Islet precursor cell (in vitro differentiated cells): ENCODE data around the gene CD2.

Experiments
- DNase-seq: peaks from one replicate; pipeline ENCODE4 v3.0.0-alpha.2; 2018

Gene CD2

GRCh38 chr1:116732726-116733125, 21.5 kb upstream of the CD2 start:
- DNase-seq, result no peak

- no peak for DNase-seq
These were observed 20.5 kb upstream of the CD2 start for GRCh38 chr1:116733476-116734365.

- no peak for DNase-seq
These were observed 19.0 kb upstream of the CD2 start for GRCh38 chr1:116735246-116735645.

GRCh38 chr1:116737020-116737854, 17.0 kb upstream of the CD2 start:
- DNase-seq, result peak; percentile 79

GRCh38 chr1:116737855-116738321, 16.3 kb upstream of the CD2 start:
- DNase-seq, result no peak

GRCh38 chr1:116738673-116739370, 15.4 kb upstream of the CD2 start:
- no peak for DNase-seq

GRCh38 chr1:116739371-116740012, 14.7 kb upstream of the CD2 start:
- no peak for DNase-seq

GRCh38 chr1:116740296-116740695, 13.9 kb upstream of the CD2 start:
- no peak for DNase-seq

- no peak for DNase-seq
These were observed 13.5 kb upstream of the CD2 start for GRCh38 chr1:116740746-116741145.

- DNase-seq, result no peak
These were observed 12.2 kb upstream of the CD2 start for GRCh38 chr1:116741836-116742565.

- DNase-seq, result no peak
These were observed 10.7 kb upstream of the CD2 start for GRCh38 chr1:116743535-116743934.

- no peak for DNase-seq
These were observed 6.0 kb upstream of the CD2 start for GRCh38 chr1:116748272-116748671.

- no peak for DNase-seq
These were observed 3.1 kb upstream of the CD2 start for GRCh38 chr1:116751146-116751545.

- no peak for DNase-seq
These were observed 2.6 kb upstream of the CD2 start for GRCh38 chr1:116751621-116752020.

- DNase-seq, result no peak
These were observed 918 bp upstream of the CD2 start for GRCh38 chr1:116753312-116753711.

GRCh38 chr1:116755066-116755465, 836 bp downstream of the CD2 start:
- DNase-seq, result peak; percentile 25

GRCh38 chr1:116755681-116756080, 1.5 kb downstream of the CD2 start:
- peak; percentile 15 for DNase-seq

- peak; percentile 17 for DNase-seq
These were observed 1.9 kb downstream of the CD2 start for GRCh38 chr1:116756092-116756491.

GRCh38 chr1:116758456-116758815, 4.2 kb downstream of the CD2 start:
- peak; percentile 7 for DNase-seq

GRCh38 chr1:116759636-116760035, 5.4 kb downstream of the CD2 start:
- peak; percentile 32 for DNase-seq

- DNase-seq, result peak; percentile 40
These were observed 6.3 kb downstream of the CD2 start for GRCh38 chr1:116760487-116760886.
